ENCODE measurements around the gene RXRA.

- TF ChIP-seq ELF4 (CRISPR knock-in tag; IDR thresholded peaks at IDR 0.05; ENCODE audit: borderline replicate concordance) (no peak), RBFOX2 (IDR thresholded peaks at IDR 0.05; ENCODE audit: low read depth, low read length) (no peak), DDIT3 (CRISPR knock-in tag; IDR thresholded peaks at IDR 0.05) (no peak), CREB1 (IDR thresholded peaks at IDR 0.05) (no peak), CREB1 (CRISPR knock-in tag; IDR thresholded peaks at IDR 0.05) (no peak), CTCF (CRISPR knock-in tag; IDR thresholded peaks at IDR 0.05) (no peak)
Observed at GRCh38 chr9:134350416-134350994, 24.2 kb downstream of the RXRA start.
